Loucy (cell line): ENCODE results near the gene GRM5.

Experiments used
- EZH2phosphoT487 ChIP-seq: fragments of 200-600 bp; IDR thresholded peaks from 2 replicates; pipeline ENCODE4 v1.6.1; 2018; ENCODE audit warnings: antibody characterized with exemption, mild to moderate bottlenecking, moderate library complexity, borderline replicate concordance
- TF ChIP-seq, protein P1 (sequence below): fragments of 200-600 bp; sonication (generic); conservative IDR thresholded peaks from 2 replicates; pipeline ENCODE4 v1.5.1; 2014; ENCODE audit warnings: mild to moderate bottlenecking, antibody characterized with exemption, low read length

DNA sequence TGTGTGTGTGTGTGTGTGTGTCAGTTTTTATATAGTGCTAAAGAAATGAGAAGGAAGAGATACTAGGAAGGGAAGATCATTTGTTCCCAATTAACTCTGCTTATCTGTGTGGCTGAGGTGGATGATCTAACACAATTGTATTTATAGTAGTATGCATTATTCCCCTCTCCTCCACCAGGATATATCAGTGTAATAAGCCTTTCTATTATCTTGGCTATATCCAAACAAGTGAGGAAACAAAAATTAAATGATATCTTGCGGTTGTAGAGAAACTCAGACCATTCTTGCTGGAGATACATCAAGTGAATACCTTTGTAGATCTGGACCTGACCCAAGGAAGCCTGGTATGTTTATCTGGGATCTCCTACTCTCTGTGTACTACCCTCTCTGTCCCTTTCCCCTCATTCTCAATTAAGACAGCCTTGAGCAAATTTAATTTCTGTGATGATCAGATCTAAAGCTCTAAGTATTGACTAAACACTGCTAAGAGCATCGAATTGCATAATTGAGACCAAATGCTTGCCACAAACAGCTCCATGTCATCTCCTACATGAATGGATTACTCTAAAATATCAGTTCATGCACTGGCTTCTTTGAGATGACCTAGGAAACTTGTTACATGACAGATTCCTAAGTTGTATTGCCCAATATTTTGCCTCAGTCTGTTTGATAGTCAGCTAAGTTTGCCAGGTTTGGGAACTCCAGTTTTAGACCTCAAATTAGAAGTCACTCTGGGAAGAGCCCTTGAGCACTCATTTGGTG, 543.0 kb downstream of the GRM5 start:
- TF ChIP-seq, protein P1, sequence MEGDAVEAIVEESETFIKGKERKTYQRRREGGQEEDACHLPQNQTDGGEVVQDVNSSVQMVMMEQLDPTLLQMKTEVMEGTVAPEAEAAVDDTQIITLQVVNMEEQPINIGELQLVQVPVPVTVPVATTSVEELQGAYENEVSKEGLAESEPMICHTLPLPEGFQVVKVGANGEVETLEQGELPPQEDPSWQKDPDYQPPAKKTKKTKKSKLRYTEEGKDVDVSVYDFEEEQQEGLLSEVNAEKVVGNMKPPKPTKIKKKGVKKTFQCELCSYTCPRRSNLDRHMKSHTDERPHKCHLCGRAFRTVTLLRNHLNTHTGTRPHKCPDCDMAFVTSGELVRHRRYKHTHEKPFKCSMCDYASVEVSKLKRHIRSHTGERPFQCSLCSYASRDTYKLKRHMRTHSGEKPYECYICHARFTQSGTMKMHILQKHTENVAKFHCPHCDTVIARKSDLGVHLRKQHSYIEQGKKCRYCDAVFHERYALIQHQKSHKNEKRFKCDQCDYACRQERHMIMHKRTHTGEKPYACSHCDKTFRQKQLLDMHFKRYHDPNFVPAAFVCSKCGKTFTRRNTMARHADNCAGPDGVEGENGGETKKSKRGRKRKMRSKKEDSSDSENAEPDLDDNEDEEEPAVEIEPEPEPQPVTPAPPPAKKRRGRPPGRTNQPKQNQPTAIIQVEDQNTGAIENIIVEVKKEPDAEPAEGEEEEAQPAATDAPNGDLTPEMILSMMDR: no peak
- TF ChIP-seq EZH2phosphoT487: no peak
